ENCODE data around the gene DNAJC1. TPM values are rescaled to one million over a fixed set of nuclear protein-coding genes. Genes with fewer than 3 reads are reported as not detected.
A peak's percentile ranks its signal among the peaks of the same experiment; 100 is the strongest.

Gene DNAJC1
- total and polyA plus RNA-seq, 2 of the 4 experiments (the other 2 are of a cell fraction) = 12.7 to 13.3 TPM

DNA sequence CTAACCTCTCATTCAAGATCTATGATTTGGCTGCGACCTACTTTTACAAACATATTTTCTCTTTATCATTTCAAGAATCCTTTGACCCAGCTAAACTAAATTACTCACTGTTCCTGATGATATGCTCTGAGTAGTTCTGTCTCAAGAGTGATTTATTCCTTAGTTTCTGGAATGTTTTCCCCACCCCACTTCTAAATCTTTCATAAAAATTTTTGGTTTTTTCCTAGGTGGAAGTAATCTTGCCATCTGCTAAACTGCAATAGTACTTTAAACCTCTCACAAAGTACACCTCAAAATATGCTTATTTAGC is 170.8 kb downstream of the DNAJC1 start:
- in situ Hi-C loops (cut with MboI; ENCODE audit: low sequenced_read_pairs) (no loop called here), dilution Hi-C loops (cut with HindIII; ENCODE audit: low sequenced_read_pairs, unreplicated experiment) (no loop called here), intact Hi-C loops (cut with micrococcal nuclease) (no loop called here)
- ATAC-seq (ENCODE audit: low read depth) = peak; percentile 44
- peaks cover 17% of the 10 kb centered on the region for H3K9me3 ChIP-seq (ENCODE audit: control insufficient read depth, insufficient read depth, low read length)
- H3K23ac ChIP-seq (ENCODE audit: low read depth, low read length) = no peak overlapping the region
- ChIA-PET CTCF (no interaction called here), POLR2A (ENCODE audit: unreplicated experiment) (no interaction called here)
- no CpG with 5 or more reads among the region's 1 CpG for WGBS, 2 experiments (ENCODE audit: extremely low coverage in 2 of 2, insufficient read length in 1 of 2)
- no peaks in the 10 kb centered on the region for H3K27me3 ChIP-seq (ENCODE audit: control insufficient read depth, insufficient read depth, low read length)
- no peak overlapping the region for H3K27ac ChIP-seq (ENCODE audit: insufficient read depth, low read length)
- no peak overlapping the region for H2BK15ac ChIP-seq (ENCODE audit: low read depth, low read length)
- no peak overlapping the region for H4K91ac ChIP-seq (ENCODE audit: insufficient read depth, low read depth, low read length)
- H3K4me3 ChIP-seq (ENCODE audit: insufficient read depth, low read depth, low read length) = no peak overlapping the region
- TF ChIP-seq MAZ (IDR thresholded peaks at IDR 0.05; ENCODE audit: borderline replicate concordance, low read depth, low read length) (no peak), MXI1 (IDR thresholded peaks at IDR 0.05; ENCODE audit: borderline replicate concordance, low read depth, low read length) (no peak), SMC3 (IDR thresholded peaks at IDR 0.05; ENCODE audit: low read depth, low read length) (no peak)
- no peak overlapping the region for H3K14ac ChIP-seq (replicated peaks; ENCODE audit: low read depth, low read length)
- no peaks in the 10 kb centered on the region for H3K4me1 ChIP-seq (ENCODE audit: control insufficient read depth, insufficient read depth, low read length)
- H2AFZ ChIP-seq (replicated peaks; ENCODE audit: low read length, poor library complexity) = no peak overlapping the region
- no peaks in the 10 kb centered on the region for H3K36me3 ChIP-seq (ENCODE audit: control insufficient read depth, insufficient read depth, low read length)
- BruUV-seq (replicated peaks) = no TSS peak
- no peaks in the 10 kb centered on the region for H3K79me1 ChIP-seq (ENCODE audit: low read depth in 1 of 2, low read length in 2 of 2)
- no peak overlapping the region for H2AK5ac ChIP-seq (ENCODE audit: low read depth, low read length)
- no peaks in the 10 kb centered on the region for H4K20me1 ChIP-seq (ENCODE audit: insufficient read depth, low read length)
- H3K9ac ChIP-seq (ENCODE audit: low read depth, low read length) = no peak overlapping the region
- H3K4ac ChIP-seq (ENCODE audit: low read depth, low read length) = no peak overlapping the region
- no peak overlapping the region for H4K8ac ChIP-seq (ENCODE audit: low read depth in 2 of 2, low read length in 2 of 2)
- no peak overlapping the region for H3K56ac ChIP-seq (ENCODE audit: extremely low read depth, insufficient read depth, low read length)
- H3K4me2 ChIP-seq (ENCODE audit: low read depth, low read length) = no peak overlapping the region
- H2BK20ac ChIP-seq (ENCODE audit: low read depth, low read length) = no peak overlapping the region
- H4K5ac ChIP-seq (ENCODE audit: low read depth, low read length) = no peak overlapping the region
- H3K9me1 ChIP-seq (ENCODE audit: insufficient read depth, low read length) = no peaks in the 10 kb centered on the region
- H2BK5ac ChIP-seq (ENCODE audit: low read depth, low read length, poor library complexity, severe bottlenecking) = no peak overlapping the region
- H3K18ac ChIP-seq (ENCODE audit: low read depth, low read length) = no peak overlapping the region; the same call in 1 of the 2 replicates
- DNase-seq = no peak
- no peak overlapping the region for H2AK9ac ChIP-seq (replicated peaks; ENCODE audit: low read depth, low read length, poor library complexity)
- no peak overlapping the region for H2BK120ac ChIP-seq (ENCODE audit: low read depth, low read length)

Data from IMR-90 (cell line).